GM21447 (cell line): ENCODE measurements around the gene GLTPD2.

Experiments
- ATAC-seq: cut with Tn5 transposase; IDR thresholded peaks from one replicate; pipeline ENCODE4 v1.9.1; 2021; ENCODE audit not compliant: unreplicated experiment

GLTPD2 gene

GRCh38 chr17:4788807-4789700 is at the start of gene GLTPD2:
Gene GLTPD2, plus strand, starts transcription at chr17:4788964. Its CDS starts 48 bp downstream, at chr17:4789012.
- ATAC-seq, result no peak

GRCh38 chr17:4739122-4740024 is 49.4 kb upstream of the GLTPD2 start, which contains the start of the genes CXCL16 and ZMYND15:
Gene CXCL16, minus strand, starts transcription at chr17:4739928. Its CDS starts 589 bp downstream, at chr17:4739339.
Gene ZMYND15, plus strand, starts transcription at chr17:4739833. Its CDS starts 716 bp downstream, at chr17:4740549.
- ATAC-seq, result peak; percentile 60

- no peak for ATAC-seq
Measured at GRCh38 chr17:4740025-4740351, 48.8 kb upstream of the GLTPD2 start.

GRCh38 chr17:4740584-4740983 is 48.2 kb upstream of the GLTPD2 start:
- no peak for ATAC-seq

GRCh38 chr17:4741544-4741943 is 47.2 kb upstream of the GLTPD2 start:
- no peak for ATAC-seq

GRCh38 chr17:4742133-4742532 is 46.6 kb upstream of the GLTPD2 start:
- no peak for ATAC-seq

GRCh38 chr17:4742629-4743028 is 46.1 kb upstream of the GLTPD2 start:
- no peak for ATAC-seq

GRCh38 chr17:4743216-4743615 is 45.5 kb upstream of the GLTPD2 start:
- no peak for ATAC-seq

- no peak for ATAC-seq
Measured at GRCh38 chr17:4743898-4744297, 44.9 kb upstream of the GLTPD2 start.

GRCh38 chr17:4744999-4745969 is 43.5 kb upstream of the GLTPD2 start:
- no peak for ATAC-seq

- ATAC-seq, result no peak
Measured at GRCh38 chr17:4747847-4748246, 40.9 kb upstream of the GLTPD2 start.

- ATAC-seq, result no peak
Measured at GRCh38 chr17:4748686-4749085, 40.1 kb upstream of the GLTPD2 start.

- ATAC-seq, result no peak
Measured at GRCh38 chr17:4750606-4751005, 38.2 kb upstream of the GLTPD2 start.

GRCh38 chr17:4751932-4752331 is 36.8 kb upstream of the GLTPD2 start:
- no peak for ATAC-seq

GRCh38 chr17:4753392-4753791 is 35.4 kb upstream of the GLTPD2 start:
- no peak for ATAC-seq

GRCh38 chr17:4759776-4760236 is 29.0 kb upstream of the GLTPD2 start:
- no peak for ATAC-seq

GRCh38 chr17:4764595-4764994 is 24.2 kb upstream of the GLTPD2 start:
- ATAC-seq, result no peak

GRCh38 chr17:4766201-4766600 is 22.6 kb upstream of the GLTPD2 start:
- no peak for ATAC-seq

- no peak for ATAC-seq
Measured at GRCh38 chr17:4766723-4767122, 22.0 kb upstream of the GLTPD2 start.

- no peak for ATAC-seq
Measured at GRCh38 chr17:4768298-4768697, 20.5 kb upstream of the GLTPD2 start.
